ENCODE measurements around the gene IL2RA. TPM values are rescaled to one million over a fixed set of nuclear protein-coding genes. Genes with fewer than 3 reads are reported as not detected.

Gene IL2RA
- total and polyA plus RNA-seq, 2 donors (not counting 1 experiment from before 2014, with no cell fraction given): 7.2 to 56.7 TPM

- peaks cover 7 to 9% of the 10 kb centered on the region in 2 donors for H3K4me1 ChIP-seq (ENCODE audit: control insufficient read depth in 2 of 2, insufficient read depth in 2 of 2, low read length in 2 of 2)
- H3K9ac ChIP-seq (ENCODE audit: low read length): no peak overlapping the region
- Mint-ChIP-seq H3K9me3 (ENCODE audit: insufficient read depth) (no peaks in the 10 kb centered on the region), H3K4me1 (peaks cover 12% of the 10 kb centered on the region), H3K27me3 (no peaks in the 10 kb centered on the region), H3K27ac (no peak overlapping the region), H3K4me3 (no peak overlapping the region)
- CTCF ChIA-PET: interaction anchor here (0.6 to 7.6 kb wide), 10 partner anchors 35 to 301 kb away, joined by 3 to 132 read pairs (median 12); partner anchors contain the start of gene PFKFB3
- peaks cover 0 to 86% of the 10 kb centered on the region in 2 experiments for H3K36me3 ChIP-seq (replicated peaks in 1 of 2; ENCODE audit: control extremely low read depth in 1 of 2, control insufficient read depth in 1 of 2, extremely low read depth in 1 of 2, insufficient read depth in 2 of 2, low read length in 1 of 2)
- POLR2A ChIA-PET: no interaction called here
- peaks cover 39% of the 10 kb centered on the region for H4K20me1 ChIP-seq (ENCODE audit: control insufficient read depth, insufficient read depth, low read length, poor library complexity, severe bottlenecking)
- H3K79me2 ChIP-seq (ENCODE audit: control insufficient read depth, insufficient read depth, low read length): peaks cover 15% of the 10 kb centered on the region
- no peak overlapping the region for H3K4me3 ChIP-seq (ENCODE audit: control extremely low read depth in 1 of 5, extremely low read depth in 1 of 5, insufficient read depth in 1 of 5, low read depth in 2 of 5, low read length in 4 of 5)
- no peak for ATAC-seq (ENCODE audit: low read depth)
- no peaks in the 10 kb centered on the region for H3K9me3 ChIP-seq (ENCODE audit: control extremely low read depth in 1 of 3, control insufficient read depth in 2 of 3, insufficient read depth in 1 of 3, low read length in 2 of 3)
- H3K4me2 ChIP-seq (replicated peaks; ENCODE audit: low read depth, low read length, poor library complexity, severe bottlenecking): no peak overlapping the region
- no peak for TF ChIP-seq EZH2 (IDR thresholded peaks at IDR 0.05; ENCODE audit: borderline replicate concordance, insufficient read depth, low read depth, low read length, poor library complexity, severe bottlenecking)
- TF ChIP-seq, protein P1, sequence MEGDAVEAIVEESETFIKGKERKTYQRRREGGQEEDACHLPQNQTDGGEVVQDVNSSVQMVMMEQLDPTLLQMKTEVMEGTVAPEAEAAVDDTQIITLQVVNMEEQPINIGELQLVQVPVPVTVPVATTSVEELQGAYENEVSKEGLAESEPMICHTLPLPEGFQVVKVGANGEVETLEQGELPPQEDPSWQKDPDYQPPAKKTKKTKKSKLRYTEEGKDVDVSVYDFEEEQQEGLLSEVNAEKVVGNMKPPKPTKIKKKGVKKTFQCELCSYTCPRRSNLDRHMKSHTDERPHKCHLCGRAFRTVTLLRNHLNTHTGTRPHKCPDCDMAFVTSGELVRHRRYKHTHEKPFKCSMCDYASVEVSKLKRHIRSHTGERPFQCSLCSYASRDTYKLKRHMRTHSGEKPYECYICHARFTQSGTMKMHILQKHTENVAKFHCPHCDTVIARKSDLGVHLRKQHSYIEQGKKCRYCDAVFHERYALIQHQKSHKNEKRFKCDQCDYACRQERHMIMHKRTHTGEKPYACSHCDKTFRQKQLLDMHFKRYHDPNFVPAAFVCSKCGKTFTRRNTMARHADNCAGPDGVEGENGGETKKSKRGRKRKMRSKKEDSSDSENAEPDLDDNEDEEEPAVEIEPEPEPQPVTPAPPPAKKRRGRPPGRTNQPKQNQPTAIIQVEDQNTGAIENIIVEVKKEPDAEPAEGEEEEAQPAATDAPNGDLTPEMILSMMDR (IDR thresholded peaks at IDR 0.05): no peak
- no CpG with 5 or more reads among the region's 7 CpGs for WGBS (ENCODE audit: insufficient coverage)
- H3K27ac ChIP-seq (ENCODE audit: low read length in 2 of 2): no peak overlapping the region
- no peaks in the 10 kb centered on the region for H3K27me3 ChIP-seq (replicated peaks in 1 of 4; ENCODE audit: control extremely low read depth in 1 of 4, control insufficient read depth in 3 of 4, insufficient read depth in 4 of 4, low read length in 3 of 4)
- intact Hi-C loops (cut with micrococcal nuclease): loop anchor here (1.0 to 5.0 kb wide), 5 partner anchors 42 to 568 kb away; partner anchors contain the start of gene PFKFB3
- no peak for DNase-seq
- H2AFZ ChIP-seq (ENCODE audit: insufficient read depth, low read depth, low read length, poor library complexity, severe bottlenecking): no peak overlapping the region
Measured at GRCh38 chr10:6109444-6109775, 47.2 kb upstream of the IL2RA start.

DNA sequence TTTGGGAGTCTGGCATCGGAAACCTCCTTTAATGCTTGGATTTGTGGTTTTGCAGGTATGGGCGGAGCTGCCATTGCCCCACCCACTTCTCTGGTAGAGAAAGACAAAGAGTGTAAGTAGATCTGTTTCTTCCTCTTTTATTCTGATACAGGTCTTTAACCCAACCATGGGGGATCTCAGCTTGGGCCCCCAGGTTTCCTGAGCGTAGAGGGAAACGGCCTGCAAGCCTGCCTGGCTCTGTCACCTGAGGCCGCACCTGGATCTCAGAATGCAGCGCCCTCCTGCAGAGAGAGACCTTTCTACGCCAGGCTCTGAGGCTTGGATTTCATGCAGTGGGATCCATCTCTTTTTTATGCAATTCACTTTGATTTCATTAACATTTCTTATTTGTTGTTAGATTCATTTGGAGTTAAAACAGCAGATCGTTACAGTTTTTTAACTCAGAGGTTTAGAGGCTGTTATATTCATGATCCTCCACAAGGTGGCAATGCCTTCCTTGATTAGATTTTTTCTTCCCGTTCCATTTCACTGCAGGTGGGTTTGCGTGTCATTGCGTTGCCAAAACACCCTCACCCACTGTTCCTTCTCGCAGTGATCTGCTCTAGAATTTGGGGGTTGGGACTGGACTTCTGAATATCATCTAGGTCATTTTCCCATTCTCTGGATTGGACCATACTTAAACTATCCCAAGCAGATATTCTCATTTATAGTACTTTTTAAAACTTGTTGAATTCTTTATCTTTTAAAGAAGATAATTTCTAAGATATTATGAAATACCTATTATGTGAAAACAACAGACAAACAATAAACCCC, 46.7 kb upstream of the IL2RA start:
- ATAC-seq (ENCODE audit: low read depth) (peak; percentile 80), DNase-seq (peak; percentile 72)
- peaks cover 43% of the 10 kb centered on the region for H4K20me1 ChIP-seq (ENCODE audit: control insufficient read depth, insufficient read depth, low read length, poor library complexity, severe bottlenecking)
- no peak overlapping the region for H3K27ac ChIP-seq (ENCODE audit: low read length in 2 of 2)
- H3K9me3 ChIP-seq (ENCODE audit: control extremely low read depth in 1 of 3, control insufficient read depth in 2 of 3, insufficient read depth in 1 of 3, low read length in 2 of 3): no peaks in the 10 kb centered on the region
- intact Hi-C loops (cut with micrococcal nuclease): loop anchor here (1.0 to 5.0 kb wide), 5 partner anchors 42 to 568 kb away; partner anchors contain the start of gene PFKFB3
- POLR2A ChIA-PET: no interaction called here
- H3K27me3 Mint-ChIP-seq: no peaks in the 10 kb centered on the region
- no peaks in the 10 kb centered on the region for H3K27me3 ChIP-seq (replicated peaks in 1 of 4; ENCODE audit: control extremely low read depth in 1 of 4, control insufficient read depth in 3 of 4, insufficient read depth in 4 of 4, low read length in 3 of 4)
- no peak overlapping the region for H3K4me3 Mint-ChIP-seq
- peaks cover 2 to 85% of the 10 kb centered on the region in 2 experiments for H3K36me3 ChIP-seq (replicated peaks in 1 of 2; ENCODE audit: control extremely low read depth in 1 of 2, control insufficient read depth in 1 of 2, extremely low read depth in 1 of 2, insufficient read depth in 2 of 2, low read length in 1 of 2)
- H3K4me1 ChIP-seq (ENCODE audit: control insufficient read depth in 2 of 2, insufficient read depth in 2 of 2, low read length in 2 of 2): peaks cover 7 to 9% of the 10 kb centered on the region in 2 donors
- peaks cover 12% of the 10 kb centered on the region for H3K4me1 Mint-ChIP-seq
- H3K4me3 ChIP-seq (ENCODE audit: control extremely low read depth in 1 of 5, extremely low read depth in 1 of 5, insufficient read depth in 1 of 5, low read depth in 2 of 5, low read length in 4 of 5): no peak overlapping the region
- WGBS (ENCODE audit: insufficient coverage): 40% methylated on average over 5 of the region's 12 CpGs
- no peak overlapping the region for H3K9ac ChIP-seq (ENCODE audit: low read length)
- H3K27ac Mint-ChIP-seq: no peak overlapping the region
- peaks cover 16% of the 10 kb centered on the region for H3K79me2 ChIP-seq (ENCODE audit: control insufficient read depth, insufficient read depth, low read length)
- CTCF ChIA-PET: interaction anchor here (0.6 to 7.6 kb wide), 15 partner anchors 36 to 310 kb away, joined by 3 to 132 read pairs (median 5); partner anchors contain the start of gene PFKFB3
- H3K4me2 ChIP-seq (replicated peaks; ENCODE audit: low read depth, low read length, poor library complexity, severe bottlenecking): no peak overlapping the region
- H3K9me3 Mint-ChIP-seq (ENCODE audit: insufficient read depth): no peaks in the 10 kb centered on the region
- H2AFZ ChIP-seq (ENCODE audit: insufficient read depth, low read depth, low read length, poor library complexity, severe bottlenecking): no peak overlapping the region
- TF ChIP-seq, protein P1 (IDR thresholded peaks at IDR 0.05): peak; percentile 87
- no peak for TF ChIP-seq EZH2 (IDR thresholded peaks at IDR 0.05; ENCODE audit: borderline replicate concordance, insufficient read depth, low read depth, low read length, poor library complexity, severe bottlenecking)
